HEK293 (cell line): Measurements from ENCODE around the gene CCDC69.

Source experiments
- CTCF ChIA-PET: fragments of 350-600 bp; formaldehyde crosslinking; extraction: SDS; loops from one replicate; lab custom pipeline; 2021; ENCODE audit warnings: antibody characterized with exemption; lab: Yijun Ruan, JAX
- POLR2A ChIA-PET: fragments of 300-600 bp; formaldehyde crosslinking; extraction: SDS; loops from one replicate; lab custom pipeline; 2020; ENCODE audit warnings: antibody characterized with exemption, inconsistent platforms; lab: Yijun Ruan, JAX
- H3K27ac ChIP-seq: fragments of 200-500 bp; sonication (Bioruptor generic); 2 replicates; pipeline ENCODE4 v1.5.1; 2014; ENCODE audit warnings: low read depth, low read length, control low read depth, inconsistent platforms; ENCODE audit errors: extremely low read depth
- H3K36me3 ChIP-seq, 2 experiments: fragments of 200-500 bp in 1 of 2; sonication (Bioruptor generic) in 1 of 2; 1 replicate in 1 of 2; 2 replicates in 1 of 2; pipeline ENCODE4 v1.5.1; 2014 to 2017; ENCODE audit warnings: inconsistent platforms in 2 of 2, low read length in 2 of 2; ENCODE audit not compliant: control insufficient read depth in 2 of 2, insufficient read depth in 1 of 2
- H3K4me1 ChIP-seq: fragments of 200-500 bp; sonication (Bioruptor generic); 2 replicates; pipeline ENCODE4 v1.5.1; 2014; ENCODE audit warnings: mild to moderate bottlenecking, low read length, inconsistent platforms; ENCODE audit not compliant: control insufficient read depth, insufficient read depth
- H3K4me3 ChIP-seq: 2 replicates; pipeline ENCODE4 v1.5.1; 2011; ENCODE audit warnings: low read depth, mild to moderate bottlenecking, control low read depth, low read length, moderate library complexity
- H3K9me3 ChIP-seq: fragments of 200-500 bp; sonication (Bioruptor generic); 2 replicates; pipeline ENCODE4 v1.5.1; 2014; ENCODE audit warnings: low read depth, low read length, inconsistent platforms; ENCODE audit not compliant: control insufficient read depth, insufficient read depth
- GFI1B ChIP-seq: fragments of 450-650 bp; formaldehyde crosslinking; IDR thresholded peaks from 2 replicates; pipeline ENCODE4 v1.5.1; 2016; ENCODE audit warnings: missing biosample characterization, missing genetic modification characterization
- GLIS1 ChIP-seq: fragments of 450-650 bp; formaldehyde crosslinking; IDR thresholded peaks from 2 replicates; pipeline ENCODE4 v1.5.1; 2016; ENCODE audit warnings: missing biosample characterization, missing genetic modification characterization
- GLIS2 ChIP-seq: fragments of 450-650 bp; formaldehyde crosslinking; IDR thresholded peaks from 2 replicates; pipeline ENCODE4 v1.5.1; 2016; ENCODE audit warnings: missing biosample characterization, missing genetic modification characterization
- MZF1 ChIP-seq: fragments of 450-650 bp; formaldehyde crosslinking; IDR thresholded peaks from 2 replicates; pipeline ENCODE4 v1.5.1; 2017; ENCODE audit warnings: missing biosample characterization, missing genetic modification characterization, borderline replicate concordance
- SP3 ChIP-seq: fragments of 450-650 bp; formaldehyde crosslinking; IDR thresholded peaks from 2 replicates; pipeline ENCODE4 v1.5.1; 2016; ENCODE audit warnings: missing biosample characterization, missing genetic modification characterization
- ZBTB17 ChIP-seq: fragments of 450-650 bp; formaldehyde crosslinking; IDR thresholded peaks from 2 replicates; pipeline ENCODE4 v1.5.1; 2016; ENCODE audit warnings: missing biosample characterization, missing genetic modification characterization
- ZNF169 ChIP-seq: fragments of 450-650 bp; formaldehyde crosslinking; IDR thresholded peaks from 2 replicates; pipeline ENCODE4 v1.5.1; 2016; ENCODE audit warnings: missing biosample characterization, missing genetic modification characterization
- ZNF19 ChIP-seq: fragments of 450-650 bp; formaldehyde crosslinking; IDR thresholded peaks from 2 replicates; pipeline ENCODE4; 2016; ENCODE audit warnings: missing biosample characterization, missing genetic modification characterization, low read depth
- ZNF214 ChIP-seq: fragments of 450-650 bp; formaldehyde crosslinking; IDR thresholded peaks from 2 replicates; pipeline ENCODE4 v1.5.1; 2017; ENCODE audit warnings: missing biosample characterization, mild to moderate bottlenecking, missing genetic modification characterization, borderline replicate concordance
- ZNF391 ChIP-seq: fragments of 450-650 bp; formaldehyde crosslinking; IDR thresholded peaks from 2 replicates; pipeline ENCODE4 v1.5.1; 2016; ENCODE audit warnings: low read depth, missing biosample characterization, missing genetic modification characterization, borderline replicate concordance
- ZNF433 ChIP-seq: fragments of 450-650 bp; formaldehyde crosslinking; IDR thresholded peaks from 2 replicates; pipeline ENCODE4 v1.5.1; 2016; ENCODE audit warnings: missing biosample characterization, missing genetic modification characterization, low read depth
- ZNF473 ChIP-seq: fragments of 450-650 bp; formaldehyde crosslinking; IDR thresholded peaks from 2 replicates; pipeline ENCODE4 v1.5.1; 2017; ENCODE audit warnings: missing biosample characterization, missing genetic modification characterization
- ZNF501 ChIP-seq: fragments of 450-650 bp; formaldehyde crosslinking; IDR thresholded peaks from 2 replicates; pipeline ENCODE4 v1.5.1; 2016; ENCODE audit warnings: missing biosample characterization, missing genetic modification characterization
- ZNF510 ChIP-seq: fragments of 450-650 bp; formaldehyde crosslinking; IDR thresholded peaks from 2 replicates; pipeline ENCODE4 v1.5.1; 2018; ENCODE audit warnings: mild to moderate bottlenecking, missing genetic modification characterization, missing biosample characterization; ENCODE audit not compliant: insufficient replicate concordance
- ZNF600 ChIP-seq: fragments of 450-650 bp; formaldehyde crosslinking; IDR thresholded peaks from 2 replicates; pipeline ENCODE4 v1.5.1; 2016; ENCODE audit warnings: missing biosample characterization, missing genetic modification characterization
- ZNF626 ChIP-seq: fragments of 450-650 bp; sonication (Bioruptor Pico); formaldehyde crosslinking; IDR thresholded peaks from 2 replicates; pipeline ENCODE4 v1.5.1; 2018; ENCODE audit warnings: missing biosample characterization, missing genetic modification characterization, inconsistent platforms
- ZNF654 ChIP-seq: fragments of 450-650 bp; formaldehyde crosslinking; IDR thresholded peaks from 2 replicates; pipeline ENCODE4 v1.5.1; 2016; ENCODE audit warnings: low read depth, missing biosample characterization, missing genetic modification characterization
- ZNF768 ChIP-seq: fragments of 450-650 bp; formaldehyde crosslinking; IDR thresholded peaks from 2 replicates; pipeline ENCODE4 v1.5.1; 2018; ENCODE audit warnings: missing biosample characterization, mild to moderate bottlenecking, missing genetic modification characterization
- ZNF776 ChIP-seq: fragments of 450-650 bp; formaldehyde crosslinking; IDR thresholded peaks from 2 replicates; pipeline ENCODE4 v1.5.0; 2017; ENCODE audit warnings: missing biosample characterization, missing genetic modification characterization, borderline replicate concordance
- ZNF792 ChIP-seq: fragments of 450-650 bp; formaldehyde crosslinking; IDR thresholded peaks from 2 replicates; pipeline ENCODE4 v1.5.1; 2016; ENCODE audit warnings: missing biosample characterization, missing genetic modification characterization
- ZSCAN30 ChIP-seq: fragments of 450-650 bp; IDR thresholded peaks from 2 replicates; pipeline ENCODE4 v1.5.1; 2018; ENCODE audit warnings: missing biosample characterization, mild to moderate bottlenecking, missing genetic modification characterization, moderate library complexity
- TF ChIP-seq, protein P1 (sequence below): fragments of 450-650 bp; formaldehyde crosslinking; IDR thresholded peaks from 2 replicates; pipeline ENCODE4 v1.5.1; 2016; ENCODE audit warnings: missing biosample characterization, missing genetic modification characterization
- TF ChIP-seq, protein P2 (sequence below): fragments of 450-650 bp; formaldehyde crosslinking; IDR thresholded peaks from 2 replicates; pipeline ENCODE4 v1.5.1; 2016; ENCODE audit warnings: missing biosample characterization, missing genetic modification characterization
- TF ChIP-seq, protein P3 (sequence below): fragments of 450-650 bp; formaldehyde crosslinking; IDR thresholded peaks from 2 replicates; pipeline ENCODE4 v1.5.1; 2016; ENCODE audit warnings: missing biosample characterization, missing genetic modification characterization, borderline replicate concordance

The CCDC69 gene

DNA sequence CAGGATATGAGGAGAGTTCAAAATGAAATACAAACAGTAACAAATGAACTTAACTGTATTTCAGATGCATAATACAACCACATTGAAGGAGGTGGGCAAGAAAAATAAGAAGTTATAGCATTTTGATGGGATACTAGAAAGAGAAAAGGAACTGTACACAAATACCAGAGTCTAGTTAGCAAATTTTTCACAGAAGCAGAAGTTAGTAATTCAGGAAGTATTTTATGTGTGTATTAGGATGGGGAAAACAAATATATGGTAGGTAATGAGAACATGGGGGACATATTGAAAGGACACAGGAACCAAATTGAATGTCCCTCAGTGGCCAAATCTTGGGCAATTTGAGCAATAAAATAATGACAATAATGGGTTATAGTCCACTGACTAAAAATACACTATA, 47.4 kb upstream of the CCDC69 start (continued):
- TF ChIP-seq, protein P1, sequence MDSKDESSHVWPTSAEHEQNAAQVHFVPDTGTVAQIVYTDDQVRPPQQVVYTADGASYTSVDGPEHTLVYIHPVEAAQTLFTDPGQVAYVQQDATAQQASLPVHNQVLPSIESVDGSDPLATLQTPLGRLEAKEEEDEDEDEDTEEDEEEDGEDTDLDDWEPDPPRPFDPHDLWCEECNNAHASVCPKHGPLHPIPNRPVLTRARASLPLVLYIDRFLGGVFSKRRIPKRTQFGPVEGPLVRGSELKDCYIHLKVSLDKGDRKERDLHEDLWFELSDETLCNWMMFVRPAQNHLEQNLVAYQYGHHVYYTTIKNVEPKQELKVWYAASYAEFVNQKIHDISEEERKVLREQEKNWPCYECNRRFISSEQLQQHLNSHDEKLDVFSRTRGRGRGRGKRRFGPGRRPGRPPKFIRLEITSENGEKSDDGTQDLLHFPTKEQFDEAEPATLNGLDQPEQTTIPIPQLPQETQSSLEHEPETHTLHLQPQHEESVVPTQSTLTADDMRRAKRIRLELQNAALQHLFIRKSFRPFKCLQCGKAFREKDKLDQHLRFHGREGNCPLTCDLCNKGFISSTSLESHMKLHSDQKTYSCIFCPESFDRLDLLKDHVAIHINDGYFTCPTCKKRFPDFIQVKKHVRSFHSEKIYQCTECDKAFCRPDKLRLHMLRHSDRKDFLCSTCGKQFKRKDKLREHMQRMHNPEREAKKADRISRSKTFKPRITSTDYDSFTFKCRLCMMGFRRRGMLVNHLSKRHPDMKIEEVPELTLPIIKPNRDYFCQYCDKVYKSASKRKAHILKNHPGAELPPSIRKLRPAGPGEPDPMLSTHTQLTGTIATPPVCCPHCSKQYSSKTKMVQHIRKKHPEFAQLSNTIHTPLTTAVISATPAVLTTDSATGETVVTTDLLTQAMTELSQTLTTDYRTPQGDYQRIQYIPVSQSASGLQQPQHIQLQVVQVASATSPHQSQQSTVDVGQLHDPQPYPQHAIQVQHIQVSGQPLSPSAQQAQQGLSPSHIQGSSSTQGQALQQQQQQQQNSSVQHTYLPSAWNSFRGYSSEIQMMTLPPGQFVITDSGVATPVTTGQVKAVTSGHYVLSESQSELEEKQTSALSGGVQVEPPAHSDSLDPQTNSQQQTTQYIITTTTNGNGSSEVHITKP (tag by site-specific recombination) = no peak
- no peak for TF ChIP-seq ZNF501
- no peak for TF ChIP-seq ZNF473
- no peak for TF ChIP-seq ZNF391
- TF ChIP-seq, protein P2, sequence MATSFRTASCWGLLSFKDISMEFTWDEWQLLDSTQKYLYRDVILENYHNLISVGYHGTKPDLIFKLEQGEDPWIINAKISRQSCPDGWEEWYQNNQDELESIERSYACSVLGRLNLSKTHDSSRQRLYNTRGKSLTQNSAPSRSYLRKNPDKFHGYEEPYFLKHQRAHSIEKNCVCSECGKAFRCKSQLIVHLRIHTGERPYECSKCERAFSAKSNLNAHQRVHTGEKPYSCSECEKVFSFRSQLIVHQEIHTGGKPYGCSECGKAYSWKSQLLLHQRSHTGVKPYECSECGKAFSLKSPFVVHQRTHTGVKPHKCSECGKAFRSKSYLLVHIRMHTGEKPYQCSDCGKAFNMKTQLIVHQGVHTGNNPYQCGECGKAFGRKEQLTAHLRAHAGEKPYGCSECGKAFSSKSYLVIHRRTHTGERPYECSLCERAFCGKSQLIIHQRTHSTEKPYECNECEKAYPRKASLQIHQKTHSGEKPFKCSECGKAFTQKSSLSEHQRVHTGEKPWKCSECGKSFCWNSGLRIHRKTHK (tag by site-specific recombination) = no peak
- TF ChIP-seq, all 188 proteins: peak for 0

DNA sequence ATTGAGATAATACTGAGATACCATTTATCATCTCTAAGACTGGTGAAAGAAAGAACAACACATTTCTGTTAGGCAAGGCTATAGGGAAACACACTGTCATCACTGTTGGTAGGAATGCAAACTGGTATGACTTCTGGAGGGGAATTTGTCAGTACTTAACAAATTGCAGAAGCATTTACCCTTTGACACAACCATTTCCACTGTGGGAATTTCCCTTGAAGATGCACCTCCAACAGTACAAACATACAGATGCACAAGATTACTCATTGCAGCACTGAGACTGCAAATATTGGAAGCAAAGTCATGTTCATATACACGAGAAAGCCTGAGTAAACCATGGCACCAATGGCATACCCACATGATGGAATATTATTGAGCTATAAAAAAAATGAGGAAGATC, 46.7 kb upstream of the CCDC69 start:
- H3K9me3 ChIP-seq = no peaks in the 10 kb centered on the region
- H3K27ac ChIP-seq = no peak overlapping the region
- peaks cover 0 to 28% of the 10 kb centered on the region in 2 experiments for H3K36me3 ChIP-seq
- H3K4me1 ChIP-seq = no peaks in the 10 kb centered on the region
- CTCF ChIA-PET = no interaction called here
- POLR2A ChIA-PET = no interaction called here
- H3K4me3 ChIP-seq = no peak overlapping the region
- TF ChIP-seq ZNF433 (tag by site-specific recombination) (no peak), ZBTB17 (tag by site-specific recombination) (no peak), ZNF626 (tag by site-specific recombination) (no peak), ZNF776 (tag by site-specific recombination) (no peak), GLIS2 (no peak)

DNA sequence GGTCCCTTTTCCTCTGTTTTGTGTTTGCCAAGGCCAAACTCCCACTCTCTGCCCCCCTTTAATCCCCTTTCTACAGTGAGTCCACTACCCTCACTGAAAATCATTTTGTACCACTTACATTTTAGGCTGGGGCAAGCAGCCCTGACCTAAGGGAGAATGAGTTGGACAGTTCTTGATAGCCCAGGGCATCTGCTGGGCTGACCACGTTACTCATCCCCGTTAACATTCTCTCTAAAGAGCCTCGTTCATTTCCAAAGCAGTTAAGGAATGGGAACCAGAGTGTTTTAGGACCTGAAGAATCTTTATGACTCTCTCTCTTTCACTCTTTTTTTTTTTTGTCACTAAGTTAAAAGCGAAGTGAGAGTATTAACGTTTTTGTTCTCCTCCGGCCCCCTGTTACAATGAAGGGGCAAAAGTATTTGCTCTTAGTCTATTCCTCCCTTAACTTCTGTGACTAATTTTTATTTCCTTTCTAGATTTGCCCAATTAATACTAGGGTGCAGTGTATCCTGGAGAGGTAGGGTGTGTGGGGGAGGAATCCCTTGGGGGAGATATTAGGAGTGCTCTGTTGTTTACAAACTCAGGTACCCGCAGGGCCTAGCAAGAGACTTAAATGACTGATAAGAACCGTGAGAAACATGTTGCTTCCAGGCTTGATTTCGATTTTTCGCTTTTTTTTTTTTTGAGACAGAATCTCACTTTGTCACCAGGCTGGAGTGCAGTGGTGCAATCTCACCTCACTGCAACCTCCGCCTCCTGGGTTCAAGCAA, 43.8 kb upstream of the CCDC69 start:
- POLR2A ChIA-PET = no interaction called here
- CTCF ChIA-PET = no interaction called here
- H3K27ac ChIP-seq = no peak overlapping the region

More for the DNA sequence above, 43.8 kb upstream of the CCDC69 start:
- Histone ChIP-seq H3K36me3 (peaks cover 0 to 28% of the 10 kb centered on the region in 2 experiments), H3K9me3 (no peaks in the 10 kb centered on the region), H3K4me3 (no peak overlapping the region), H3K4me1 (no peaks in the 10 kb centered on the region)
- no peak for TF ChIP-seq GFI1B
- no peak for TF ChIP-seq ZNF654 (tag by site-specific recombination)
- TF ChIP-seq ZNF600 (tag by site-specific recombination) = no peak
- no peak for TF ChIP-seq SP3 (tag by site-specific recombination)
- TF ChIP-seq ZNF792 = no peak
- no peak for TF ChIP-seq ZNF501
- no peak for TF ChIP-seq MZF1 (tag by site-specific recombination)
- TF ChIP-seq GLIS1 (tag by site-specific recombination) = no peak
- no peak for TF ChIP-seq ZNF214 (tag by site-specific recombination)
- TF ChIP-seq ZNF169 (tag by site-specific recombination) = no peak
- no peak for TF ChIP-seq ZNF768
- TF ChIP-seq, protein P3, sequence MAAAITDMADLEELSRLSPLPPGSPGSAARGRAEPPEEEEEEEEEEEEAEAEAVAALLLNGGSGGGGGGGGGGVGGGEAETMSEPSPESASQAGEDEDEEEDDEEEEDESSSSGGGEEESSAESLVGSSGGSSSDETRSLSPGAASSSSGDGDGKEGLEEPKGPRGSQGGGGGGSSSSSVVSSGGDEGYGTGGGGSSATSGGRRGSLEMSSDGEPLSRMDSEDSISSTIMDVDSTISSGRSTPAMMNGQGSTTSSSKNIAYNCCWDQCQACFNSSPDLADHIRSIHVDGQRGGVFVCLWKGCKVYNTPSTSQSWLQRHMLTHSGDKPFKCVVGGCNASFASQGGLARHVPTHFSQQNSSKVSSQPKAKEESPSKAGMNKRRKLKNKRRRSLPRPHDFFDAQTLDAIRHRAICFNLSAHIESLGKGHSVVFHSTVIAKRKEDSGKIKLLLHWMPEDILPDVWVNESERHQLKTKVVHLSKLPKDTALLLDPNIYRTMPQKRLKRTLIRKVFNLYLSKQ (tag by site-specific recombination) = no peak
- TF ChIP-seq ZSCAN30 (tag by site-specific recombination) = no peak
- TF ChIP-seq ZNF19 = no peak
- no peak for TF ChIP-seq ZBTB17 (tag by site-specific recombination)
- no peak for TF ChIP-seq ZNF510 (tag by site-specific recombination)
- TF ChIP-seq, protein P2 (tag by site-specific recombination) = no peak
